Activated CD4-positive, alpha-beta T cell treated with anti-CD3 and anti-CD28 coated beads, Interleukin-2, amount 50 U/mL, for 48 hours (primary cell): Measurements from ENCODE around the gene ADM2.

Experiments
- DNase-seq, 2 experiments: peaks; one replicate each; pipeline ENCODE4 v3.0.0-alpha.2; 2020

Gene ADM2

GRCh38 chr22:50445880-50446707, 35.2 kb upstream of the ADM2 start:
- no peak for DNase-seq

DNA sequence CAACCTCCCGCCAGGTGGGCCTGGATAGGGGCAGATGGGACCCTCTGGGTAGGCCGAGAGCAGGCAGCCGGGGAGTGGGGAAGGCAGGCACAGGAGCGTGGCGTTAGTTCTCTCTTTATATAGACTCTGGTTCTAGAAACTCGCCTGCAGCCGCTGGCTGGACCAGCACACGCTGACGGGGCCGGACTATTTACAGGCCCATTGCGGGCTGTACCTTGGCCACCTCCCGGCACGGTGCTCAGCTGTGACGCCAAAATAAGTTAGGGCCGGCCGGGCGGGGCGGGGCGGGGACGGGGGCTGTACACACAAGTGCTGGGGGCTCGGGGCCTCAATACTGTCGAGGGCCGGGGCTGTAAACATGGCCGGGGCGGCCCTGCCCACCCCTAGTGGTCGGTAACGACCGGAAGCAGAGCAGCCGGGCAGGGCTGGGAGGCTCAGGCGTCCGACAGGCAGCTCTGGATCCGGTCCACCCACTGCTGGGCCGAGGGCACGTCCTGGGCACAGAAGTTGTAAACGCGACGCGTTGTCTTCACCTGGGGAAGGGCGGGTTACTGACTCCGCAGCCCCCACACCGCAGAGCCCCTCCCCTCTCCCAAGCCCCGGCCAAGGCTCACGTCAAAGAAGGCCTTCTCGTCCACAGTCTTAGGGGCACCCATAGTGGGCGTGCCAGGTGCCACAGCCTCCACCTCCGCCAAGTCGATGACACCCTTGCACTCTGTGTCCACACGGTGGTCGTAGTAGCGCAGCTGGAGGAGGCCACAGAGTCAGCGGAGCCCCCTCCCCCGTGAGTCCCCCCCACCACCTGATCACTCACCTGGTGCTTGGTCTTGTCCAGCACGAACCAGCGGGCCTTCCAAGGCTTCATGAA, 34.4 kb upstream of the ADM2 start:
- DNase-seq, result no peak

- no peak for DNase-seq
Measured at GRCh38 chr22:50447576-50448551, 33.5 kb upstream of the ADM2 start.

DNA sequence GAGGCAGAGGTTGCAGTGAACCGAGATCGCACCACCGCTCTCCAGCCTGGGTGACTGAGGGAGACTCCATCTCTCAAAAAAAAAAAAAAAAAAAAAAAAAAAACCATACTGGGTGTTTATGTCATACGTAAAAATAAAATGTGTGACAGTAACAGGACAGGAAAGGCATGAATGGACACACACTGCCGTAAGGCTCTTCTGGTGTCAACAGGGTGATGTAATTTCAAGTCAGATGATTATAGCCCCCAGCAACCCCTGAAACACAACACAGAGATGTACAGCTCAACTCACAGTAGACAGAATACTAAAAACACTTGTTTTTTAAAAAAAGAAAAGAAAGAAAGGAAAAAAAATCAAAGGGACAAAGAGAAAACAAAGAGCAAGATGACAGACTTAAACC, 28.7 kb upstream of the ADM2 start:
- no peak for DNase-seq

- DNase-seq, result no peak
Measured at GRCh38 chr22:50454556-50455075, 26.7 kb upstream of the ADM2 start.

- no peak for DNase-seq
Measured at GRCh38 chr22:50455201-50455600, 26.1 kb upstream of the ADM2 start.

DNA sequence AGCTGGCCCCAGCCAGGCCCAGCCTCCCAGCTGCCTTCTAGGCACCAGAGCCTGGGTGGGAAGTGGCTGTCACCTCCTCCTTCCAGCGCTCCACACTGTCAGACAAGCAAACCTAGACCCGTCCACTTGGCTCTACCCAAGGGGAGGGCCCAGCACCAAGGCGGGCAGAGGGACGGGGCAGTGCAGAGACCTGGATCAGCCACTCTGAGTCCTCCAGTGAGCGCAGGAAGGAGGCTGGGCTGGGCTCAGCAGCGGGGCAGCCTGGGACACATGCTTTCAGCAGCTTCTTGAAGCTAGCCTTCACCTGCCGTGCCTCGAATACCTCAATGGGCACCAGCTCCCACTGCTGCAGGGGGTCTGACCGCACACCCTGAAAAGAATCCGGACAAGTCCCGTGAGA, 25.3 kb upstream of the ADM2 start:
- no peak for DNase-seq

- DNase-seq, result peak in 1 of 2 experiments; percentile 17
Measured at GRCh38 chr22:50456466-50457234, 24.7 kb upstream of the ADM2 start.

- no peak for DNase-seq
Measured at GRCh38 chr22:50459016-50459415, 22.3 kb upstream of the ADM2 start.

- no peak for DNase-seq
Measured at GRCh38 chr22:50459496-50460140, 21.7 kb upstream of the ADM2 start.

DNA sequence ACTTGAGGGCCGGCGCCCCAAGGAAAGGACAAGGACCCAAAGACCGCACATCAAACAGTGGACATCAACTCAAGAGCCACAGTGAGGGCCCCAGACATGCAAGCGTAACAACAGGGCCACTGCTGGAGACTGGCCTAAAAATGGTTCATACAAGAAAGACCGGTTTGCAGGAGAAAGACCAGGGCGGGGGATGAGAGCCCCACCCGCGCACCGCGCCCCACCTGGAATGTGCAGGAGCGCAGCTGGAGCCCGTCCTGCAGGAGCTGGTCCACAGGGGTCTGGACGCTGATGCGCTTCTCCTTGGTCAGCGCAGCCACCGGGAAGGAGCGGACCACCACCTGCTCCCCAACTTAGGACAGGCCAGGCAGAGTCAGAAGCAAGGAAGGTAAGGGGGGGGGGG, 20.4 kb upstream of the ADM2 start:
- no peak for DNase-seq

DNA sequence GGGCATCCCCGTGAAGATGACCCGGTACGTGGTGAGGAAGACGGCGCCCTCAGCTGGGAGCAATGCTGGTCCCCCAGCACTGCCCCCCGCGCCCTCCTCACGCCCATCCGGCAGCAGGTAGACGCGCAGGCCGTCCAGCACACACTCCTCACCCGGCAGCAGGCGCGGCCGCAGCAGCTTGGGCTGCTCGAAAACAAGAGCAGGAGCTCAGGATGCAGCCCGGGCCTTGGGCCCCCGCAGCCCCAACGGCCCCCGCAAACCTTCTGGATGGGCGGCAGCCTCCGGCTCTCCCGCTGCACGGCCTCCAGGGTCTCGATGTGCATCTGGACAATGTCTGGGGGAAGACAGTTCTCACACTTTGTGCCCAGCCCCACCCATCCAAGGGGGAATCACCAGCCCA, 19.8 kb upstream of the ADM2 start:
- no peak for DNase-seq

DNA sequence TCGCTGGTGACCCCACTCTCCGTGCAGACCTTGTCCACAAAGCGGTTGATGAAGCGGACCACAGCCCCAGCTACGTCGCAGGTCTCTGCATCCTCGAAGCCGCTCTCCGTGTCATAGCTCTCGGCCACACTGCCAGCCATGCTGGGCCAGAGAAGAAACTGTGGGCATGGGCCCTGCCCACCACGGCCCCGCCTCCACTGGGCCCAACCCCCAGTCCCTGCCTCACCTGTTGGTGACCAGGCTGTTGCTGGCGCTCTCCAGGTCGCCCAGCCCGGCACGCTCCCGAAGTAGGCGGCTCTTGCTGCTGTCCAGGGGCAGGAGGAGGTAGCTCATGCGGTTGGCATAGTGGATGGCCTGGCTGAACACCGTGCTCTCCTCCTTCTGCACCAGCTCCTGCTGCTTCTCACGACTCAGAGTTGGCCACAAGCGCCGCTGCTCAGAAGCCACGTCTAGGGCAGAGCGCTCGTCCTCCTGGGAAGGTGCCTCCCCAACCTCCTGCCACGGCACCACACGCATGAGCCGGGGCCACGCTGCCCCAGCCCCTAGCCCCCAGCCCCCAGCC, 19.3 kb upstream of the ADM2 start:
- DNase-seq, result no peak

DNA sequence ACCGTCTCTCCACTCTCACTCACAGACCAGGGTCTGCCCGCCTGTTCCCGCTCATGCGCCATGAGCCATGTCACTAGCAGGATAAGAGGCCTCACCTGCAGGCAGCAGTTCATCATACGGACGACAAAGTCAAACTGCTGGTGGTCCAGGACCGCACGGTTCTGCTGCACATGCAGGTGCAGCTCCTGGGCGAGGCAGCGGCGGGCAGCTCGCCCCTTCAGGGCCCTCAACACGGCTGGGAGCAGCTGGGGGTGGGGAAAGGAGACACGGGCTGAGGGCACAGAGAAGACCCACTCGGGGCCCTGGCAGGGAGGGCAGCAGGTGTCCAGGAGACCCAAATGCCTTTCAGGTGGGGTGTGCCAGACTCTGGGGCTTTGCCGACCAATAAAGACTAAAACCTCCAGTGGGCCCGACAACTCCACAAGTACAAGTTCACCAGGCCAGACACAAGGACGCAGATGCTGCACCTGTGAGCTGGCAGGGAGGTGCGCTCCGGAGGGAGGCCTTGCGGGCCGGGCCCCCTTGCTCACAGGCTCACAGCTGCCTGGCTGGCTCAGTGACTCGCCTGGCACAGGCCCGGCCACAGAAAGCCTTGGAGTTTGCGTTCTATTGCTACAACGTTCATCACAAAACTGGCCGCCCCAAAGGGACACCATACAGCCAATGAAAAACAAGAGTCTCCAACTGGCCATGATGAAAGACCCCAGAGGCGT, 18.0 kb upstream of the ADM2 start:
- no peak for DNase-seq

DNA sequence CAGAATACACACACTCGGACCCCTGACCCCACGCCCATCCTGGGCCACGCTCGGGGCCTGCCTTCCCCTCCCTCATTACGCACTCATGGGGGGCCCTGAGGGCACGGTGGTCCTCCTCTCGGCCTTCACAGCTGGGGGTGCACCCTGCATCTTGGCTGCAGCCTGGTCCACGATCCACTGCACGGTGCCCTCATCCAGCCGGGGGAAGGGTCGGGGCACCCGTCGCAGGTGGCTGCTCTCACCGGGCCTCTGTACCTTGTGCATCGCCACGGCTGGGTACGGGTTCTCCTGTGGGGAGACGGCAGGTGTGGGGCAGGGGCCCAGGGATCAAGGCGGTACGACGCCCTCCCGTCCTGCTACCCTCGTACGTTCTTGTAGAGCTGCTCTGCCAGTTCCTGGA, 16.9 kb upstream of the ADM2 start:
- DNase-seq, result no peak

GRCh38 chr22:50465066-50465930, 16.0 kb upstream of the ADM2 start:
- no peak for DNase-seq

DNA sequence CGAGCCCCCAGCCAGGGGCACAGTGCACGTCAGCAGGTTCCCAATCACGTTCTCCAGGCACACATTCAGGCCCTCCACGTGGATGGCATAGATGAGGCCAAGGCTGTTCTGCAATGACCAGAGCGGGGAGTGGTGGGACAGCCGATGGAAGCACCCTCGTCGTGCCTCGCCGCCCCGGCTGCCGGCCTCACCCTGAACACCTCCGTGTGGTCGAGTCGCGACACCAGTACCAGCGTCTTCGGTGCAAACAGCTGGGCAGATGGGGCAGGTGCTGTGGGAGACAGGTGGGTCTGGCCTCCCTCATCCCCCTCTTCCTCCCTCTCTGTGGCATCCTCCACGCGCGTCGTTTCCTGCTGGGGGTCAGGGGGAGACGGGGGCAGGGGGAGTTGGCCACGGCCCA, 14.0 kb upstream of the ADM2 start:
- no peak for DNase-seq

DNA sequence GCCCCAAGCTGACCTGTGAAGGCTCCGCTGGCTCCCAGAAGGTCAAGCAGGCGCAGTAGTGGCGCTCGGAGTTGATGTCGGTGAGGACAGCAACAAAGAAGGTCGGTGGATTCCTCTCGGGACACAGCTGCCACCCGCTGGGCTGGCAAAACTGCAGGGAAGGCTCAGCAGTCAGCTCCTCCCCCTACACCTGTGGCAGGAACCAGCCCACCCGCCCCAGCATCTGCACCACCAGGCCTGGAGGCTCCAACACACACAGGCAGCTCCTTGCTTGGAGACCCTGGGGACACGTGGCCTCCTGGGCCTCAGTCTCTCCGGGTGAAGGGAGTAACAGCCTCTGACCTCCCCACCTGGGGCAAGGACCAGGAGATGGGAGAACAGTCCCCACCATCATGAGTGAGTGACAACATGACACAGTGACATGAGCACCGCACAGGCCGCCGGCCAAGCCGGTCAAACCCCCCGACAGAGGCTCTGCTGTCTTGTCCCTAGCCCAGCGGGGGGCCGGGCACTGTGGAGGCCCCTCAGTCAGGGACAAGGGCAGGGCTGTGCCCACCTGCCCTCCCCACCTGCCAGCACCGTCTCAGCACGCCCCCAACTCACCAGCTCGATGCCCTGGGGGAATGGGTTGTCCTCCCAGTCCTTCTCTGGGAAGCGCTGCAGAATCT, 13.4 kb upstream of the ADM2 start:
- DNase-seq, result no peak

- no peak for DNase-seq
Measured at GRCh38 chr22:50468626-50469025, 12.7 kb upstream of the ADM2 start.
